Tibial nerve (tissue), 3 donors: ENCODE data around the gene MRPL21.
"Not testable (repeated sequence)": the region's sequence is repeated elsewhere in the genome, so short reads cannot be mapped to it uniquely, and the experiment has no call there.

Experiments
- CTCF ChIP-seq, 5 experiments: fragments of 200-600 bp in 3 of 5; fragments of 450-650 bp in 2 of 5; sonication (generic) in 3 of 5; IDR thresholded peaks; one replicate each; pipeline ENCODE4 v1.5.1; 2016 to 2019; ENCODE audit warnings: antibody characterized with exemption in 5 of 5, mild to moderate bottlenecking in 3 of 5, moderate library complexity in 2 of 5
- POLR2A ChIP-seq, 2 donors: fragments of 450-650 bp; IDR thresholded peaks; one replicate each; pipeline ENCODE4 v1.6.1; 2017; ENCODE audit warnings: antibody characterized with exemption in 2 of 2, mild to moderate bottlenecking in 2 of 2, moderate library complexity in 2 of 2

GRCh38 chr11:68884827-68885226 lies 18.8 kb downstream of the MRPL21 start:
- not testable (repeated sequence) for TF ChIP-seq CTCF, POLR2A (IDR thresholded peaks at IDR 0.05)
